Fibroblast of the aortic adventitia (primary cell): Measurements from ENCODE around the gene C5orf15. TPM values are rescaled to one million over a fixed set of nuclear protein-coding genes. Genes with fewer than 3 reads are reported as not detected.

Experiments used
- DNase-seq: peaks from one replicate; pipeline ENCODE4 v3.0.0-alpha.2; 2010; ENCODE audit warnings: low read depth
- H3K4me3 ChIP-seq: 2 replicates; pipeline ENCODE4 v1.5.1; 2011; ENCODE audit warnings: low read depth, mild to moderate bottlenecking, control low read depth, low read length, moderate library complexity
- CTCF ChIP-seq: IDR thresholded peaks from 2 replicates; pipeline ENCODE4 v1.5.1; 2011; ENCODE audit warnings: mild to moderate bottlenecking, low read length, control low read depth, inconsistent platforms; ENCODE audit not compliant: insufficient read depth
- total RNA-seq: library from RNA; depleted of rRNA; stranded (reverse); fragments of >200 nt; gene quantifications from 2 replicates; pipeline ENCODE4 v1.2.3, GENCODE V29; 2012; ENCODE audit warnings: low replicate concordance

The C5orf15 gene
- total RNA-seq, 1 donor = 66.6 TPM

DNA sequence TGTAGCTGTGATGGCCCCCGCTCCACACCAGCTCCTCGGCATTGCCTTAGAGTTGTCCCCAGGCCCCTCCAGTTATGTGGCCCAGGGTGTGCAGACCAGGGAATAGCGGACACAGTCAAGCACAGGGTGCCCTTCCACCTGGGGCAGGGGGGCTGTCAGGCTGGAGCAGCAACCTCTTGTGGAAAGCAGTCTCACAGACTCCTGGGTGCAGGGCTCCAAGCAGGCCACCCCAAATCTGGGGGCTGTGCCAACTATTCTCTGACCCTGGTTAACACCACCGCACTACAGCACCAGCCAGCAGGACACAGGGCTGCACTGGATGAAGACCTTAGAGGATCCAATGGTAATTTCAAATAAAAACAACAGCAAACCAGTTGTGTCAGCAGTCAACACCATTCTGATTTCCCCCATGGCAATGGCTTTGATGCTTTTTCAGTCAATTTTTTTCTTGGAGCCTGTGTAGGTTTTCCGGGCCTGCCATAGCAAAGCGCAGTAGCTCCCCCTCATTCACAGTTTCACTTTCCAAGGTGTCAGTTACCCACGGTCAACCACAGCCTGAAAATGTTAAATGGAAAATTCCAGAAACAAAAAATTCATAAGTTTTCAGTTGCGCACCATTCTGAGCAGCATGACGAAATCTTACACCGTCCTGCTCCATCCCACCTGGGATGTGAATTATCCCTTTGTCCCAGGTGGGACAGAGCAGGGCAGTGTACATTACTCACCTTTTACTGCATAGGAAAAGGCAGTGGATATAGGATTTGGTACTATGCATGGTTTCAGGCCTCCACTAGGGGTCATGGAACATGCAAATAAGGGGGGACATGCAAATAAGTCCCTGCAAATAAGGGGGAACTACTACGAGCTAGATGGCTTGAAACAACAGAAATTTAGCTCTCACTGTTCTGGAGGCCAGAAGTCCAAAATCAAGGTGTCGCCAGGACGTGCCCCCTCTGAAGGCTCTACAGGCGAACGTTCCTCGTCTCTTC is 49.0 kb downstream of the C5orf15 start:
- DNase-seq = no peak
- H3K4me3 ChIP-seq = no peak overlapping the region
- peak; percentile 25 for TF ChIP-seq CTCF

- TF ChIP-seq CTCF = no peak
- no peak for DNase-seq
- no peak overlapping the region for H3K4me3 ChIP-seq
Measured at GRCh38 chr5:133918731-133919130, 49.7 kb downstream of the C5orf15 start.

- DNase-seq = no peak
- no peak for TF ChIP-seq CTCF
- no peak overlapping the region for H3K4me3 ChIP-seq
Measured at GRCh38 chr5:133918316-133918715, 50.1 kb downstream of the C5orf15 start.

DNA sequence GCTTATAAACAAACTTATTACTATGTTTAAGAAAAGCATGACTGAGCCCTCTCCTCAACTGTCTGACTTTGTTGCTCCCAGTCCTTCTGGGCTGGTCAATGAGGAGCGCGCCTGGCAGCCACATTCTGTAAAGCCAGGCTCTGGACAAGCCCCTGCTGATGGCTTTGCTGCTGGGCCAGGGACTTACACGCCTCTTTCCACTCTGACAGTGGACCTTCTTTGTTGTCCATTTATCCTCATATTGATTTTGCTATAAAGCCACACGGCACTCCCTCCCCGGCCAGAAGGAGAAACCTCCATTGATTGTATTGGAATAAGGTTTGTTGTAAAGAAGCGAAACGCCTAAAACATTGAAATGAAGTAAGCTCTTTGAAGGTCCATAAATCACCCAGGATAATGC is 50.6 kb downstream of the C5orf15 start:
- no peak overlapping the region for H3K4me3 ChIP-seq
- no peak for TF ChIP-seq CTCF
- DNase-seq = no peak

DNA sequence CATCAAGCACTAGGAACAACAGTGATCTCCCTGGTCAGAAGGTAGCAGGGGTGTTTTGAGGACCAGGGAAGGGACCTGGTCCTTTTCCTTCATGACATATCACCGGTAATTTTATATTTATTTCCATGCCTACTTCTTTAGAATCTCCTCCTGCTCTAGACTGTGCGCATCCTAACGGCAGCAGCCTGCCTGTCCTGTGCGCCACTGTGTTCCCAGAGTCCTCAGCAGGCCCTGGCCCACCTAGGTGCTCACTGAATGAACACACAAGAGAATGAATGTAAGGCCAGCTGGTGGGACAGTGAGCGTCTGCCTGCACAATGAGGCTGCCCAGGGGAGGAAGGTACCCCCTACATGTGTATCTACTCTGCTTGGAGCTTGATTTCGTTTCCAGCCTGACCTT is 51.5 kb downstream of the C5orf15 start:
- DNase-seq = no peak
- no peak overlapping the region for H3K4me3 ChIP-seq
- TF ChIP-seq CTCF = no peak

GRCh38 chr5:133916479-133916878 is 51.9 kb downstream of the C5orf15 start:
- DNase-seq = no peak
- no peak for TF ChIP-seq CTCF
- no peak overlapping the region for H3K4me3 ChIP-seq
